ENCODE results near the gene ARMC2. TPM values are rescaled to one million over a fixed set of nuclear protein-coding genes. Genes with fewer than 3 reads are reported as not detected.
A peak's percentile ranks its signal among the peaks of the same experiment; 100 is the strongest.

ARMC2 gene
- total and polyA plus RNA-seq, 2 of the 4 experiments (the other 2 are of a cell fraction), result 0.72 to 3.9 TPM

- Histone ChIP-seq H2AK5ac (ENCODE audit: low read depth, low read length) (no peak overlapping the region), H3K4ac (ENCODE audit: low read depth, low read length) (peak overlapping the region; percentile 88), H3K4me1 (ENCODE audit: control insufficient read depth, insufficient read depth, low read length) (no peaks in the 10 kb centered on the region), H2BK15ac (ENCODE audit: low read depth, low read length) (peak overlapping the region; percentile 35; the same call in 1 of the 3 replicates), H3K56ac (ENCODE audit: extremely low read depth, insufficient read depth, low read length) (peak overlapping the region; percentile 92), H3K9ac (ENCODE audit: low read depth, low read length) (peak overlapping the region; percentile 96), H2BK5ac (ENCODE audit: low read depth, low read length, poor library complexity, severe bottlenecking) (peak overlapping the region; percentile 91), H2BK120ac (ENCODE audit: low read depth, low read length) (peak overlapping the region; percentile 85), H3K4me2 (ENCODE audit: low read depth, low read length) (peak overlapping the region; percentile 96), H3K18ac (ENCODE audit: low read depth, low read length) (peak overlapping the region; percentile 95; the same call in 1 of the 2 replicates), H4K5ac (ENCODE audit: low read depth, low read length) (peak overlapping the region; percentile 13; the same call in 1 of the 2 replicates), H2AFZ (replicated peaks; ENCODE audit: low read length, poor library complexity) (peak overlapping the region; percentile 98), H3K36me3 (ENCODE audit: control insufficient read depth, insufficient read depth, low read length) (no peaks in the 10 kb centered on the region), H3K23ac (ENCODE audit: low read depth, low read length) (peak overlapping the region; percentile 99), H4K91ac (ENCODE audit: insufficient read depth, low read depth, low read length) (peak overlapping the region; percentile 66; the same call in 1 of the 2 replicates), H2BK20ac (ENCODE audit: low read depth, low read length) (no peak overlapping the region), H3K9me1 (ENCODE audit: insufficient read depth, low read length) (no peaks in the 10 kb centered on the region), H4K8ac (ENCODE audit: low read depth in 2 of 2, low read length in 2 of 2) (peak overlapping the region; percentile 78 to 93), H3K27me3 (ENCODE audit: control insufficient read depth, insufficient read depth, low read length) (no peaks in the 10 kb centered on the region), H2AK9ac (replicated peaks; ENCODE audit: low read depth, low read length, poor library complexity) (peak overlapping the region; percentile 92), H4K20me1 (ENCODE audit: insufficient read depth, low read length) (no peaks in the 10 kb centered on the region; the same call in none of the 2 replicates), H3K4me3 (ENCODE audit: insufficient read depth, low read depth, low read length) (peak overlapping the region; percentile 91), H3K14ac (replicated peaks; ENCODE audit: low read depth, low read length) (peak overlapping the region; percentile 97), H3K9me3 (ENCODE audit: control insufficient read depth, insufficient read depth, low read length) (no peaks in the 10 kb centered on the region), H3K79me1 (ENCODE audit: low read depth in 1 of 2, low read length in 2 of 2) (peaks cover 11 to 16% of the 10 kb centered on the region in 2 experiments; a peak in 3 of 4 replicates), H3K27ac (ENCODE audit: insufficient read depth, low read length) (peak overlapping the region; percentile 79)
- WGBS, 2 experiments (ENCODE audit: extremely low coverage in 2 of 2, insufficient read length in 1 of 2), result 1% methylated on average over 42 of the region's 80 CpGs; no CpG with 5 or more reads in 1 of the 2 experiments
- intact Hi-C loops (cut with micrococcal nuclease) (loop anchor here (5.0 kb wide), 3 partner anchors 63 to 467 kb away; no protein-coding TSS in a partner anchor), in situ Hi-C loops (cut with MboI; ENCODE audit: low sequenced_read_pairs) (no loop called here), dilution Hi-C loops (cut with HindIII; ENCODE audit: low sequenced_read_pairs, unreplicated experiment) (no loop called here)
- TF ChIP-seq BHLHE40 (IDR thresholded peaks at IDR 0.05; ENCODE audit: low read depth, low read length) (peak; percentile 18; the same call in 1 of the 2 replicates), MAZ (IDR thresholded peaks at IDR 0.05; ENCODE audit: borderline replicate concordance, low read depth, low read length) (peak; percentile 70; the same call in 1 of the 2 replicates), CTCF (conservative IDR thresholded peaks at IDR 0.05; ENCODE audit: low read depth, low read length) (no peak), MAFK (IDR thresholded peaks at IDR 0.05; ENCODE audit: low read depth, low read length) (no peak)
- BruUV-seq (replicated peaks), result no TSS peak
- POLR2A ChIA-PET (ENCODE audit: unreplicated experiment), result no interaction called here
- ATAC-seq (ENCODE audit: low read depth), result peak; percentile 100
- CTCF ChIA-PET, result no interaction called here
- DNase-seq, result peak; percentile 82
Observed at GRCh38 chr6:109009236-109009961, 161.2 kb downstream of the ARMC2 start.
